Ishikawa (cell line): ENCODE results near the gene MRTFA.

ENCODE experiments used
- FOXM1 ChIP-seq: IDR thresholded peaks from 2 replicates; pipeline ENCODE4 v1.6.1; 2012; ENCODE audit warnings: low read depth, borderline replicate concordance
- TEAD4 ChIP-seq: IDR thresholded peaks from 2 replicates; pipeline ENCODE4 v1.6.1; 2012
- USF1 ChIP-seq: IDR thresholded peaks from 2 replicates; pipeline ENCODE4 v1.6.1; 2012
- YY1 ChIP-seq: IDR thresholded peaks from 2 replicates; pipeline ENCODE4 v1.6.1; 2012; ENCODE audit warnings: low read depth
- TF ChIP-seq, protein P1 (sequence below): IDR thresholded peaks from 2 replicates; pipeline ENCODE4 v1.6.1; 2012; ENCODE audit warnings: low read depth, mild to moderate bottlenecking

DNA sequence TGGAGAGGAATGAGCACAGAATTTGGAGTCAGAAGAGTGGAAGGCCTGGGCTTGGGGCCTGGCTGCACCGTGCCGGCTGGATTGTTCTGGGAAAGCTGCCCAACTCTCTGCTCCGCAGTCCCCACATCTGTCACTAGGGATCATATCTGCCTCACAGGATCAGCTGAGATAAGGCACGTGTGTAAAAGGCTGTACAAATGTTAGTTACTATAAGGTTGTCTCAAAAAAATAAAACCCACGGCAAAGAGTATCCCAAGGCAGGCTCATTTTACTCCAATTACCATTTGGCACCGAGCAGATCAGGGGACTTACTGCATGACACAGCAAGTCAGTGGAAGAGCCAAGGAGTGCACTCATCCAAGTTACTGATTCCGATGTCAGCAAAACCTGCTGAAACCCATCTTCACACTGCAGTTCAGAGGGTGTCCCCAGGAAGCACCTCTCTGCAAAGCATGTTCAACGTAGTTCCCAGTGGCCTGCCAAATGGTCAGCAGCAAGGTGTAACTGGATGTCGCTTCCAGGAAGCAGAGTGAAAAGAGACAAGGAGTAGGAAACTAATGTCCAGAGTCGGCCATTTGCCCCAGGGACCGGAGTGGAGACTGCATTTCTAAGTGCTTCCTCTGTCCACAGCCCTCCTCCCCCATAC lies 18.1 kb upstream of the MRTFA start:
- TF ChIP-seq FOXM1: no peak
- TF ChIP-seq YY1: no peak
- TF ChIP-seq, protein P1, sequence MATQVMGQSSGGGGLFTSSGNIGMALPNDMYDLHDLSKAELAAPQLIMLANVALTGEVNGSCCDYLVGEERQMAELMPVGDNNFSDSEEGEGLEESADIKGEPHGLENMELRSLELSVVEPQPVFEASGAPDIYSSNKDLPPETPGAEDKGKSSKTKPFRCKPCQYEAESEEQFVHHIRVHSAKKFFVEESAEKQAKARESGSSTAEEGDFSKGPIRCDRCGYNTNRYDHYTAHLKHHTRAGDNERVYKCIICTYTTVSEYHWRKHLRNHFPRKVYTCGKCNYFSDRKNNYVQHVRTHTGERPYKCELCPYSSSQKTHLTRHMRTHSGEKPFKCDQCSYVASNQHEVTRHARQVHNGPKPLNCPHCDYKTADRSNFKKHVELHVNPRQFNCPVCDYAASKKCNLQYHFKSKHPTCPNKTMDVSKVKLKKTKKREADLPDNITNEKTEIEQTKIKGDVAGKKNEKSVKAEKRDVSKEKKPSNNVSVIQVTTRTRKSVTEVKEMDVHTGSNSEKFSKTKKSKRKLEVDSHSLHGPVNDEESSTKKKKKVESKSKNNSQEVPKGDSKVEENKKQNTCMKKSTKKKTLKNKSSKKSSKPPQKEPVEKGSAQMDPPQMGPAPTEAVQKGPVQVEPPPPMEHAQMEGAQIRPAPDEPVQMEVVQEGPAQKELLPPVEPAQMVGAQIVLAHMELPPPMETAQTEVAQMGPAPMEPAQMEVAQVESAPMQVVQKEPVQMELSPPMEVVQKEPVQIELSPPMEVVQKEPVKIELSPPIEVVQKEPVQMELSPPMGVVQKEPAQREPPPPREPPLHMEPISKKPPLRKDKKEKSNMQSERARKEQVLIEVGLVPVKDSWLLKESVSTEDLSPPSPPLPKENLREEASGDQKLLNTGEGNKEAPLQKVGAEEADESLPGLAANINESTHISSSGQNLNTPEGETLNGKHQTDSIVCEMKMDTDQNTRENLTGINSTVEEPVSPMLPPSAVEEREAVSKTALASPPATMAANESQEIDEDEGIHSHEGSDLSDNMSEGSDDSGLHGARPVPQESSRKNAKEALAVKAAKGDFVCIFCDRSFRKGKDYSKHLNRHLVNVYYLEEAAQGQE: no peak
- no peak for TF ChIP-seq TEAD4
- no peak for TF ChIP-seq USF1
